GM18951 (cell line): ENCODE results near the gene PRKAR2A.
A peak's percentile ranks its signal among the peaks of the same experiment; 100 is the strongest.

Experiments
- POLR2A ChIP-seq: IDR thresholded peaks from 4 replicates; pipeline ENCODE4 v1.6.1; 2011; ENCODE audit warnings: mild to moderate bottlenecking; ENCODE audit not compliant: insufficient read length, insufficient read depth; ENCODE audit errors: extremely low read depth
- in situ Hi-C: fragments of 300-500 bp; cut with MboI; formaldehyde crosslinking; loops from one replicate; pipeline ENCODE4 v1.12.0; 2022; ENCODE audit warnings: low sequenced_read_pairs, mixed read lengths, inconsistent platforms; ENCODE audit not compliant: unreplicated experiment

Gene PRKAR2A

GRCh38 chr3:48716982-48717746 lies 130.5 kb downstream of the PRKAR2A start, which contains the start of gene IP6K2:
IP6K2 (minus strand) TSS chr3:48717221; CDS start chr3:48695291, 21,930 bp downstream.
- in situ Hi-C loops, result no loop called here
- TF ChIP-seq POLR2A, result peak; percentile 83

GRCh38 chr3:48716508-48716981 lies 131.1 kb downstream of the PRKAR2A start:
- in situ Hi-C loops, result no loop called here
- TF ChIP-seq POLR2A, result no peak

GRCh38 chr3:48715174-48715800 lies 132.4 kb downstream of the PRKAR2A start:
- in situ Hi-C loops, result no loop called here
- no peak for TF ChIP-seq POLR2A

- no peak for TF ChIP-seq POLR2A
- in situ Hi-C loops, result no loop called here
Observed at GRCh38 chr3:48711727-48712126, 135.9 kb downstream of the PRKAR2A start.

- TF ChIP-seq POLR2A, result no peak
- in situ Hi-C loops, result no loop called here
Observed at GRCh38 chr3:48709051-48709461, 138.6 kb downstream of the PRKAR2A start.

GRCh38 chr3:48708481-48708889 lies 139.2 kb downstream of the PRKAR2A start:
- in situ Hi-C loops, result no loop called here
- TF ChIP-seq POLR2A, result no peak

GRCh38 chr3:48707157-48707556 lies 140.5 kb downstream of the PRKAR2A start:
- in situ Hi-C loops, result no loop called here
- no peak for TF ChIP-seq POLR2A

- no peak for TF ChIP-seq POLR2A
- in situ Hi-C loops, result no loop called here
Observed at GRCh38 chr3:48702320-48702920, 145.3 kb downstream of the PRKAR2A start.

- in situ Hi-C loops, result no loop called here
- TF ChIP-seq POLR2A, result no peak
Observed at GRCh38 chr3:48700731-48701405, 146.8 kb downstream of the PRKAR2A start.

- TF ChIP-seq POLR2A, result no peak
- in situ Hi-C loops, result no loop called here
Observed at GRCh38 chr3:48698891-48699290, 148.8 kb downstream of the PRKAR2A start.

- in situ Hi-C loops, result no loop called here
- TF ChIP-seq POLR2A, result no peak
Observed at GRCh38 chr3:48697952-48698351, 149.7 kb downstream of the PRKAR2A start.

- in situ Hi-C loops, result no loop called here
- TF ChIP-seq POLR2A, result no peak
Observed at GRCh38 chr3:48696601-48697000, 151.1 kb downstream of the PRKAR2A start.
